DND-41 (cell line): ENCODE data around the gene NFATC2.

Experiments
- ATAC-seq: fragments of 200-7000 bp; cut with Tn5 transposase; 3 replicates; pipeline ENCODE4 v1.9.1; 2021; ENCODE audit warnings: low read depth; ENCODE audit not compliant: insufficient read depth
- DNase-seq: peaks from one replicate; pipeline ENCODE4 v3.0.0-alpha.2; 2020
- H2AFZ ChIP-seq: 2 replicates; pipeline ENCODE4 v1.6.0; 2012; ENCODE audit warnings: low read depth, low read length
- H3K27ac ChIP-seq: 2 replicates; pipeline ENCODE4 v1.5.1; 2012; ENCODE audit warnings: low read length, inconsistent platforms
- H3K27me3 ChIP-seq: fragments of 200-600 bp; sonication (generic); 2 replicates; pipeline ENCODE4 v1.6.0; 2012; ENCODE audit warnings: low read length, mild to moderate bottlenecking, inconsistent platforms; ENCODE audit not compliant: insufficient read depth, poor library complexity
- H3K36me3 ChIP-seq: 2 replicates; pipeline ENCODE4 v1.5.1; 2012; ENCODE audit warnings: low read length, inconsistent platforms; ENCODE audit not compliant: insufficient read depth
- H3K4me1 ChIP-seq: 2 replicates; pipeline ENCODE4 v1.5.1; 2012; ENCODE audit warnings: mild to moderate bottlenecking, low read length; ENCODE audit not compliant: insufficient read depth
- H3K4me2 ChIP-seq: 2 replicates; pipeline ENCODE4 v1.6.0; 2012; ENCODE audit warnings: mild to moderate bottlenecking, moderate library complexity, low read length, inconsistent platforms; ENCODE audit not compliant: insufficient read depth
- H3K4me3 ChIP-seq, 2 experiments: fragments of 200-600 bp in 1 of 2; shearing (Covaris generic) in 1 of 2; 2 replicates each; pipeline ENCODE4 v1.5.1; 2012 to 2016; ENCODE audit warnings: inconsistent platforms in 2 of 2, low read length in 2 of 2, mild to moderate bottlenecking in 2 of 2, low read depth in 1 of 2, moderate library complexity in 1 of 2
- H3K79me2 ChIP-seq: 2 replicates; pipeline ENCODE4 v1.6.0; 2012; ENCODE audit warnings: low read length, inconsistent platforms; ENCODE audit not compliant: insufficient read depth
- H3K9ac ChIP-seq: 2 replicates; pipeline ENCODE4 v1.6.0; 2012; ENCODE audit warnings: low read depth, mild to moderate bottlenecking, inconsistent platforms, low read length, moderate library complexity
- H3K9me3 ChIP-seq: 2 replicates; pipeline ENCODE4 v1.5.1; 2012; ENCODE audit warnings: low read length, moderate library complexity, mild to moderate bottlenecking, inconsistent platforms; ENCODE audit not compliant: insufficient read depth, severe bottlenecking
- H4K20me1 ChIP-seq: 2 replicates; pipeline ENCODE4 v1.6.0; 2012; ENCODE audit warnings: low read length; ENCODE audit not compliant: insufficient read depth
- EZH2 ChIP-seq: IDR thresholded peaks from 3 replicates; pipeline ENCODE4 v1.6.1; 2012; ENCODE audit warnings: borderline replicate concordance, low read depth, mild to moderate bottlenecking, moderate library complexity, low read length, inconsistent platforms; ENCODE audit not compliant: severe bottlenecking
- TF ChIP-seq, protein P1 (sequence below): IDR thresholded peaks from 2 replicates; pipeline ENCODE4 v1.5.1; 2012; ENCODE audit warnings: borderline replicate concordance, low read length, moderate library complexity, mild to moderate bottlenecking; ENCODE audit not compliant: poor library complexity, severe bottlenecking; ENCODE audit errors: extremely low read depth

NFATC2 gene

GRCh38 chr20:51379601-51380341, 162.7 kb downstream of the NFATC2 start:
- Histone ChIP-seq H3K27me3 (no peaks in the 10 kb centered on the region), H4K20me1 (peaks cover 2% of the 10 kb centered on the region; the same call in 1 of the 2 replicates), H3K36me3 (no peaks in the 10 kb centered on the region), H3K4me1 (no peaks in the 10 kb centered on the region), H3K27ac (no peak overlapping the region), H3K4me2 (no peak overlapping the region), H3K4me3 (no peak overlapping the region), H2AFZ (no peak overlapping the region), H3K9ac (no peak overlapping the region), H3K79me2 (no peaks in the 10 kb centered on the region), H3K9me3 (no peaks in the 10 kb centered on the region)
- DNase-seq = no peak
- no peak for TF ChIP-seq EZH2
- TF ChIP-seq, protein P1, sequence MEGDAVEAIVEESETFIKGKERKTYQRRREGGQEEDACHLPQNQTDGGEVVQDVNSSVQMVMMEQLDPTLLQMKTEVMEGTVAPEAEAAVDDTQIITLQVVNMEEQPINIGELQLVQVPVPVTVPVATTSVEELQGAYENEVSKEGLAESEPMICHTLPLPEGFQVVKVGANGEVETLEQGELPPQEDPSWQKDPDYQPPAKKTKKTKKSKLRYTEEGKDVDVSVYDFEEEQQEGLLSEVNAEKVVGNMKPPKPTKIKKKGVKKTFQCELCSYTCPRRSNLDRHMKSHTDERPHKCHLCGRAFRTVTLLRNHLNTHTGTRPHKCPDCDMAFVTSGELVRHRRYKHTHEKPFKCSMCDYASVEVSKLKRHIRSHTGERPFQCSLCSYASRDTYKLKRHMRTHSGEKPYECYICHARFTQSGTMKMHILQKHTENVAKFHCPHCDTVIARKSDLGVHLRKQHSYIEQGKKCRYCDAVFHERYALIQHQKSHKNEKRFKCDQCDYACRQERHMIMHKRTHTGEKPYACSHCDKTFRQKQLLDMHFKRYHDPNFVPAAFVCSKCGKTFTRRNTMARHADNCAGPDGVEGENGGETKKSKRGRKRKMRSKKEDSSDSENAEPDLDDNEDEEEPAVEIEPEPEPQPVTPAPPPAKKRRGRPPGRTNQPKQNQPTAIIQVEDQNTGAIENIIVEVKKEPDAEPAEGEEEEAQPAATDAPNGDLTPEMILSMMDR = no peak
- no peak for ATAC-seq

GRCh38 chr20:51378171-51378928, 164.2 kb downstream of the NFATC2 start:
- TF ChIP-seq, protein P1 = no peak
- TF ChIP-seq EZH2 = no peak
- Histone ChIP-seq H3K4me2 (no peak overlapping the region), H3K79me2 (no peaks in the 10 kb centered on the region), H3K9ac (no peak overlapping the region), H3K9me3 (no peaks in the 10 kb centered on the region), H3K27ac (no peak overlapping the region), H3K4me3 (no peak overlapping the region), H4K20me1 (peaks cover 2% of the 10 kb centered on the region; the same call in 1 of the 2 replicates), H3K36me3 (no peaks in the 10 kb centered on the region), H3K27me3 (no peaks in the 10 kb centered on the region), H2AFZ (no peak overlapping the region), H3K4me1 (no peaks in the 10 kb centered on the region)
- no peak for ATAC-seq
- DNase-seq = no peak

- H3K9ac ChIP-seq = no peak overlapping the region
- H3K79me2 ChIP-seq = no peaks in the 10 kb centered on the region
- no peaks in the 10 kb centered on the region for H3K27me3 ChIP-seq
- TF ChIP-seq, protein P1 = no peak
- no peak for TF ChIP-seq EZH2
- ATAC-seq (no peak), DNase-seq (no peak)
- H3K4me2 ChIP-seq = no peak overlapping the region
- H4K20me1 ChIP-seq = peaks cover 2% of the 10 kb centered on the region; the same call in 1 of the 2 replicates
- H3K4me1 ChIP-seq = no peaks in the 10 kb centered on the region
- H3K36me3 ChIP-seq = no peaks in the 10 kb centered on the region
- no peak overlapping the region for H2AFZ ChIP-seq
- no peaks in the 10 kb centered on the region for H3K9me3 ChIP-seq
- H3K4me3 ChIP-seq = no peak overlapping the region
- no peak overlapping the region for H3K27ac ChIP-seq
These were observed 165.4 kb downstream of the NFATC2 start for GRCh38 chr20:51377132-51377531.
